Measurements from ENCODE around the gene CORO6. TPM values are rescaled to one million over a fixed set of nuclear protein-coding genes. Genes with fewer than 3 reads are reported as not detected.
A peak's percentile ranks its signal among the peaks of the same experiment; 100 is the strongest.

Gene CORO6
- polyA plus RNA-seq, 3 donors: 1.3 TPM; not detected in 2

DNA sequence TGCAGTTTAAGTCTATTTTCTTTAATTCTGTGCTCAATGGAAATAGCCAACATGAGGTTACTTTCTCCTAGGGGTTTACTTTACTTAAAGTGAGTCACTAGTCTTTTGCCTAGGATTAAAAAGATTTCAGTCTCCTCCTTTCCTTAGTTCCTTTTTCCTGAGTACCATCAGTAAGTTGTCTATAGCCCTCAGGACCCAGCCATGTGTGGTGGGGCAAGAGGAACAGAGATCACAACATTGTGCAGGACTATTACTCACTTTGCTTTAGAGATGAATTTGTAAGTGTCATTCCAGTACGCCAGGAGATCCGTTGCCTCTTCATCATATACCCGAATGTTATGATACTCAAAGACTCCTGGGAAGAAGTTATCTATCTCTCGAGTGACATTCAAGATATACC lies 27.7 kb upstream of the CORO6 start:
- H3K9ac ChIP-seq (ENCODE audit: insufficient read depth, low read length, poor library complexity, severe bottlenecking): no peak overlapping the region
- H3K27me3 ChIP-seq (ENCODE audit: control insufficient read depth in 2 of 2, insufficient read depth in 2 of 2, low read length in 2 of 2): no peaks in the 10 kb centered on the region
- H3K27ac ChIP-seq (ENCODE audit: low read depth in 1 of 2, low read length in 2 of 2): peak overlapping the region in 1 of 2 donors; percentile 37
- H3K9me3 ChIP-seq (replicated peaks in 1 of 2; ENCODE audit: control insufficient read depth in 1 of 2, insufficient read depth in 1 of 2, low read length in 2 of 2): no peaks in the 10 kb centered on the region
- Mint-ChIP-seq H3K27ac (peak overlapping the region in 1 of 7 donors; percentile 1), H3K4me3 (no peak overlapping the region), H3K4me1 (no peaks in the 10 kb centered on the region), H3K27me3 (ENCODE audit: low read depth in 3 of 3) (no peaks in the 10 kb centered on the region), H3K36me3 (peaks cover 59 to 90% of the 10 kb centered on the region in 2 donors), H3K9me3 (peaks cover 0 to 2% (median 0%) of the 10 kb centered on the region in 7 donors)
- H2AFZ ChIP-seq (ENCODE audit: insufficient read depth, low read depth, low read length, poor library complexity, severe bottlenecking): no peak overlapping the region
- DNase-seq: no peak
- no peak overlapping the region for H3K4me2 ChIP-seq (replicated peaks; ENCODE audit: extremely low read depth, low read length, poor library complexity, severe bottlenecking)
- H3K4me1 ChIP-seq (ENCODE audit: control insufficient read depth in 1 of 2, insufficient read depth in 2 of 2, low read length in 2 of 2): no peaks in the 10 kb centered on the region
- no peak overlapping the region for H3K4me3 ChIP-seq (replicated peaks in 1 of 3; ENCODE audit: low read depth in 2 of 3, low read length in 3 of 3)
- peaks cover under 1% of the 10 kb centered on the region for H3K79me2 ChIP-seq (ENCODE audit: insufficient read depth, low read length)
- intact Hi-C loops (cut with micrococcal nuclease): no loop called here
- TF ChIP-seq, protein P1, sequence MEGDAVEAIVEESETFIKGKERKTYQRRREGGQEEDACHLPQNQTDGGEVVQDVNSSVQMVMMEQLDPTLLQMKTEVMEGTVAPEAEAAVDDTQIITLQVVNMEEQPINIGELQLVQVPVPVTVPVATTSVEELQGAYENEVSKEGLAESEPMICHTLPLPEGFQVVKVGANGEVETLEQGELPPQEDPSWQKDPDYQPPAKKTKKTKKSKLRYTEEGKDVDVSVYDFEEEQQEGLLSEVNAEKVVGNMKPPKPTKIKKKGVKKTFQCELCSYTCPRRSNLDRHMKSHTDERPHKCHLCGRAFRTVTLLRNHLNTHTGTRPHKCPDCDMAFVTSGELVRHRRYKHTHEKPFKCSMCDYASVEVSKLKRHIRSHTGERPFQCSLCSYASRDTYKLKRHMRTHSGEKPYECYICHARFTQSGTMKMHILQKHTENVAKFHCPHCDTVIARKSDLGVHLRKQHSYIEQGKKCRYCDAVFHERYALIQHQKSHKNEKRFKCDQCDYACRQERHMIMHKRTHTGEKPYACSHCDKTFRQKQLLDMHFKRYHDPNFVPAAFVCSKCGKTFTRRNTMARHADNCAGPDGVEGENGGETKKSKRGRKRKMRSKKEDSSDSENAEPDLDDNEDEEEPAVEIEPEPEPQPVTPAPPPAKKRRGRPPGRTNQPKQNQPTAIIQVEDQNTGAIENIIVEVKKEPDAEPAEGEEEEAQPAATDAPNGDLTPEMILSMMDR (IDR thresholded peaks at IDR 0.05): no peak
- H3K36me3 ChIP-seq (replicated peaks in 1 of 2; ENCODE audit: control insufficient read depth in 1 of 2, insufficient read depth in 2 of 2, low read length in 2 of 2): peaks cover 83 to 100% of the 10 kb centered on the region in 2 donors
- whole genome bisulfite sequencing (ENCODE audit: insufficient coverage): 90% methylated on average over 3 of the region's 4 CpGs
- H4K20me1 ChIP-seq (ENCODE audit: insufficient read depth, low read length): peaks cover 61% of the 10 kb centered on the region

DNA sequence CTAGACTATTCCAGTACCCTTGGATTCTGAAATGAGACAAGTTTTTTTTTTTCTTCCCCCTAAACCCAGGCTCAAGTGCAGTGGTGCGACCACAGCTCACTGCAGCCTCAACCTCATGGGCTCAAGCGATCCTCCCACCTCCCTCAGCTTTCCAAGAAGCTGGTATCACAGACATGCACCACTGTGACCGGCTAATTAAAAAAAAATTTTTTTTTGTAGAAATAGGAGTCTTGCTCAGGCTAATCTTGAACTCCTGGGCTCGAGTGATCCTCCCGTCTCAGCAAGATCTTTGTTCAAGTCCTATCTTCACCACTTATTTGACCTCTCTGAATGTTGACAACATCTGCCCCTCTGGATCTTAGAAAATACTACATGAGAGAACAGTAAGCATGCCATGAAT lies 26.6 kb upstream of the CORO6 start:
- Mint-ChIP-seq H3K9me3 (peaks cover 0 to 2% (median 0%) of the 10 kb centered on the region in 7 donors), H3K27me3 (ENCODE audit: low read depth in 3 of 3) (no peaks in the 10 kb centered on the region), H3K4me1 (no peaks in the 10 kb centered on the region), H3K4me3 (no peak overlapping the region), H3K36me3 (peaks cover 58 to 92% of the 10 kb centered on the region in 2 donors), H3K27ac (peak overlapping the region in 2 of 7 donors; percentile 66 to 70)
- Histone ChIP-seq H3K4me1 (ENCODE audit: control insufficient read depth in 1 of 2, insufficient read depth in 2 of 2, low read length in 2 of 2) (no peaks in the 10 kb centered on the region), H2AFZ (ENCODE audit: insufficient read depth, low read depth, low read length, poor library complexity, severe bottlenecking) (no peak overlapping the region), H3K36me3 (replicated peaks in 1 of 2; ENCODE audit: control insufficient read depth in 1 of 2, insufficient read depth in 2 of 2, low read length in 2 of 2) (peaks cover 83 to 99% of the 10 kb centered on the region in 2 donors), H3K4me3 (replicated peaks in 1 of 3; ENCODE audit: low read depth in 2 of 3, low read length in 3 of 3) (no peak overlapping the region), H3K9ac (ENCODE audit: insufficient read depth, low read length, poor library complexity, severe bottlenecking) (no peak overlapping the region), H3K79me2 (ENCODE audit: insufficient read depth, low read length) (peaks cover 8% of the 10 kb centered on the region), H3K4me2 (replicated peaks; ENCODE audit: extremely low read depth, low read length, poor library complexity, severe bottlenecking) (no peak overlapping the region), H3K9me3 (replicated peaks in 1 of 2; ENCODE audit: control insufficient read depth in 1 of 2, insufficient read depth in 1 of 2, low read length in 2 of 2) (no peaks in the 10 kb centered on the region), H4K20me1 (ENCODE audit: insufficient read depth, low read length) (peaks cover 64% of the 10 kb centered on the region), H3K27ac (ENCODE audit: low read depth in 1 of 2, low read length in 2 of 2) (no peak overlapping the region), H3K27me3 (ENCODE audit: control insufficient read depth in 2 of 2, insufficient read depth in 2 of 2, low read length in 2 of 2) (no peaks in the 10 kb centered on the region)
- no peak for DNase-seq
- intact Hi-C loops (cut with micrococcal nuclease): loop anchor here in 1 of 2 donors (10.0 kb wide), 2 partner anchors 125 to 285 kb away; partner anchors contain the start of gene SSH2
- TF ChIP-seq, protein P1 (IDR thresholded peaks at IDR 0.05): no peak
- 100% methylated on average over 1 of the region's 5 CpGs for WGBS (ENCODE audit: insufficient coverage)

All from CD14-positive monocyte (primary cell).